Right forelimb (tissue), 1 donor: ENCODE data around the gene GGTLC2.
"Not testable (repeated sequence)": the region's sequence is repeated elsewhere in the genome, so short reads cannot be mapped to it uniquely, and the experiment has no call there.

Experiments used
- DNase-seq: peaks from one replicate; pipeline ENCODE4 v3.0.0-alpha.2; 2018

Gene GGTLC2

GRCh38 chr22:22642255-22642654 is 2.2 kb upstream of the GGTLC2 start:
- not testable (repeated sequence) for DNase-seq

GRCh38 chr22:22645969-22646368 is 1.6 kb downstream of the GGTLC2 start:
- not testable (repeated sequence) for DNase-seq

- not testable (repeated sequence) for DNase-seq
Observed at GRCh38 chr22:22647952-22648351, 3.5 kb downstream of the GGTLC2 start.

- not testable (repeated sequence) for DNase-seq
Observed at GRCh38 chr22:22648863-22649536, 4.6 kb downstream of the GGTLC2 start.

GRCh38 chr22:22649761-22650160 is 5.3 kb downstream of the GGTLC2 start:
- DNase-seq = not testable (repeated sequence)

GRCh38 chr22:22650398-22650797 is 6.0 kb downstream of the GGTLC2 start:
- DNase-seq = not testable (repeated sequence)

- not testable (repeated sequence) for DNase-seq
Observed at GRCh38 chr22:22650803-22651515, 6.5 kb downstream of the GGTLC2 start.

GRCh38 chr22:22651593-22651992 is 7.2 kb downstream of the GGTLC2 start:
- not testable (repeated sequence) for DNase-seq

GRCh38 chr22:22652102-22652501 is 7.7 kb downstream of the GGTLC2 start:
- not testable (repeated sequence) for DNase-seq

GRCh38 chr22:22652573-22652972 is 8.2 kb downstream of the GGTLC2 start:
- not testable (repeated sequence) for DNase-seq

- DNase-seq = not testable (repeated sequence)
Observed at GRCh38 chr22:22653677-22654381, 9.4 kb downstream of the GGTLC2 start.

GRCh38 chr22:22655452-22656290 is 11.3 kb downstream of the GGTLC2 start:
- no peak for DNase-seq

- DNase-seq = no peak
Observed at GRCh38 chr22:22657712-22658111, 13.3 kb downstream of the GGTLC2 start.

GRCh38 chr22:22661275-22661674 is 16.9 kb downstream of the GGTLC2 start:
- DNase-seq = no peak

GRCh38 chr22:22662095-22662494 is 17.7 kb downstream of the GGTLC2 start:
- no peak for DNase-seq

- no peak for DNase-seq
Observed at GRCh38 chr22:22663861-22664800, 19.7 kb downstream of the GGTLC2 start.

GRCh38 chr22:22666307-22667091 is 22.1 kb downstream of the GGTLC2 start:
- no peak for DNase-seq

- no peak for DNase-seq
Observed at GRCh38 chr22:22667966-22668880, 23.8 kb downstream of the GGTLC2 start.

GRCh38 chr22:22669093-22669492 is 24.7 kb downstream of the GGTLC2 start:
- DNase-seq = no peak
